HG03378 (cell line): ENCODE results near the gene COPZ2.
"Not testable (repeated sequence)": the region's sequence is repeated elsewhere in the genome, so short reads cannot be mapped to it uniquely, and the experiment has no call there.

Source experiments
- ATAC-seq: cut with Tn5 transposase; IDR thresholded peaks from one replicate; pipeline ENCODE4 v1.9.1; 2021; ENCODE audit warnings: mild to moderate bottlenecking, moderate library complexity; ENCODE audit not compliant: unreplicated experiment

COPZ2 gene

GRCh38 chr17:48056246-48056745 lies 18.7 kb upstream of the COPZ2 start:
- no peak for ATAC-seq

GRCh38 chr17:48055531-48056245 lies 18.1 kb upstream of the COPZ2 start:
- ATAC-seq, result no peak

GRCh38 chr17:48054238-48055185 lies 16.9 kb upstream of the COPZ2 start:
- no peak for ATAC-seq

GRCh38 chr17:48053758-48054237 lies 16.2 kb upstream of the COPZ2 start:
- no peak for ATAC-seq

- no peak for ATAC-seq
These were observed 15.6 kb upstream of the COPZ2 start for GRCh38 chr17:48052956-48053757.

GRCh38 chr17:48051706-48052486 lies 14.3 kb upstream of the COPZ2 start:
- ATAC-seq, result no peak

- ATAC-seq, result no peak
These were observed 13.7 kb upstream of the COPZ2 start for GRCh38 chr17:48051283-48051682.

GRCh38 chr17:48048384-48049126 lies 11.0 kb upstream of the COPZ2 start:
- ATAC-seq, result peak; percentile 13

- peak; percentile 92 for ATAC-seq
These were observed 10.3 kb upstream of the COPZ2 start, which contains the start of gene NFE2L1 for GRCh38 chr17:48047741-48048383. TSS of gene NFE2L1 (plus strand) at chr17:48048359. CDS start at chr17:48051119, 2,760 bp downstream.

- no peak for ATAC-seq
These were observed 9.6 kb upstream of the COPZ2 start for GRCh38 chr17:48047113-48047740.

- ATAC-seq, result no peak
These were observed 8.7 kb upstream of the COPZ2 start for GRCh38 chr17:48046296-48046695.

- no peak for ATAC-seq
These were observed 7.9 kb upstream of the COPZ2 start for GRCh38 chr17:48045316-48046001.

- no peak for ATAC-seq
These were observed 7.3 kb upstream of the COPZ2 start for GRCh38 chr17:48044851-48045250.

- ATAC-seq, result no peak
These were observed 5.6 kb upstream of the COPZ2 start for GRCh38 chr17:48043176-48043575.

- ATAC-seq, result no peak
These were observed 1.1 kb upstream of the COPZ2 start for GRCh38 chr17:48038687-48039086.

GRCh38 chr17:48037838-48038323 lies 284 bp upstream of the COPZ2 start:
- ATAC-seq, result no peak

GRCh38 chr17:48036693-48037035 lies 933 bp downstream of the COPZ2 start:
- no peak for ATAC-seq

- not testable (repeated sequence) for ATAC-seq
These were observed 2.9 kb downstream of the COPZ2 start for GRCh38 chr17:48034734-48035133.
